Stimulated activated naive CD4-positive, alpha-beta T cell treated with Interleukin-2 at 50 U/mL for 16 hours (primary cell): ENCODE measurements around the gene WFDC12.

ENCODE experiments used
- DNase-seq: peaks from one replicate; lab custom pipeline; 2025; lab: John Stamatoyannopoulos, UW

WFDC12 gene

GRCh38 chr20:45090481-45090880 lies 33.8 kb downstream of the WFDC12 start:
- no peak for DNase-seq

GRCh38 chr20:45088247-45088646 lies 36.0 kb downstream of the WFDC12 start:
- DNase-seq: no peak

- no peak for DNase-seq
Measured at GRCh38 chr20:45087814-45088213, 36.5 kb downstream of the WFDC12 start.

GRCh38 chr20:45087097-45087790 lies 37.0 kb downstream of the WFDC12 start:
- no peak for DNase-seq

- no peak for DNase-seq
Measured at GRCh38 chr20:45085867-45086266, 38.4 kb downstream of the WFDC12 start.

GRCh38 chr20:45085289-45085688 lies 39.0 kb downstream of the WFDC12 start:
- no peak for DNase-seq

GRCh38 chr20:45083127-45083526 lies 41.1 kb downstream of the WFDC12 start:
- no peak for DNase-seq

GRCh38 chr20:45082468-45082867 lies 41.8 kb downstream of the WFDC12 start:
- no peak for DNase-seq

- no peak for DNase-seq
Measured at GRCh38 chr20:45080867-45081624, 43.2 kb downstream of the WFDC12 start.

GRCh38 chr20:45077559-45077958 lies 46.7 kb downstream of the WFDC12 start:
- no peak for DNase-seq
